Measurements from ENCODE around the gene ATG9B. TPM values are rescaled to one million over a fixed set of nuclear protein-coding genes. Genes with fewer than 3 reads are reported as not detected.
A peak's percentile ranks its signal among the peaks of the same experiment; 100 is the strongest.

ATG9B gene
- total and polyA plus RNA-seq, 10 donors: 0.66 to 3.8 (median 2.4) TPM

- peak overlapping the region; percentile 7 to 89 (median 77) for H3K27ac ChIP-seq
- DNase-seq: no peak
Measured at GRCh38 chr7:150992051-150992640, 32.1 kb downstream of the ATG9B start.

GRCh38 chr7:150990416-150991186 is 33.7 kb downstream of the ATG9B start, which contains the start of gene NOS3:
TSS of gene NOS3 (plus strand) at chr7:150991017. CDS start at chr7:150993804, 2,787 bp downstream.
- no peak within 1 kb of the TSS for H3K4me3 ChIP-seq
- H3K36me3 ChIP-seq: peaks cover 0 to 4% (median 0%) of the 10 kb centered on the region in 6 donors
- WGBS, 5 donors: 82 to 88% (median 84%) methylated on average over 12 of the region's 12 CpGs
- no peak for DNase-seq
- H3K9me3 ChIP-seq: peaks cover 0 to 21% (median 16%) of the 10 kb centered on the region in 8 donors
- peaks cover 14 to 87% (median 60%) of the 10 kb centered on the region in 6 donors for H3K4me1 ChIP-seq
- H3K27ac ChIP-seq: peak within 1 kb of the TSS; percentile 49 to 89 (median 83)
- intact Hi-C loops (cut with DNase I; ENCODE audit: low total_unique reads): no loop called here
- H3K27me3 ChIP-seq (replicated peaks in 1 of 7): peaks cover 0 to 45% (median 0%) of the 10 kb centered on the region in 7 donors
- TF ChIP-seq CTCF (IDR thresholded peaks at IDR 0.05 in 8 of 11, conservative IDR thresholded peaks at IDR 0.05 in 3 of 11) (no peak), POLR2A (IDR thresholded peaks at IDR 0.05) (no peak), POLR2AphosphoS5 (IDR thresholded peaks at IDR 0.05) (no peak)

More at GRCh38 chr7:150992051-150992640, 32.1 kb downstream of the ATG9B start:
- 70 to 88% (median 72%) methylated on average over 6 of the region's 6 CpGs for WGBS, 5 donors
- peaks cover 14 to 85% (median 63%) of the 10 kb centered on the region in 6 donors for H3K4me1 ChIP-seq
- TF ChIP-seq POLR2AphosphoS5 (IDR thresholded peaks at IDR 0.05) (no peak), CTCF (IDR thresholded peaks at IDR 0.05 in 8 of 11, conservative IDR thresholded peaks at IDR 0.05 in 3 of 11) (no peak), POLR2A (IDR thresholded peaks at IDR 0.05) (no peak)
- H3K27me3 ChIP-seq (replicated peaks in 1 of 7): peaks cover 0 to 41% (median 6%) of the 10 kb centered on the region in 7 donors
- intact Hi-C loops (cut with DNase I; ENCODE audit: low total_unique reads): no loop called here
- H3K4me3 ChIP-seq: no peak overlapping the region
- H3K9me3 ChIP-seq: peaks cover 0 to 21% (median 16%) of the 10 kb centered on the region in 8 donors
- H3K36me3 ChIP-seq: peaks cover 0 to 12% (median 0%) of the 10 kb centered on the region in 6 donors

DNA sequence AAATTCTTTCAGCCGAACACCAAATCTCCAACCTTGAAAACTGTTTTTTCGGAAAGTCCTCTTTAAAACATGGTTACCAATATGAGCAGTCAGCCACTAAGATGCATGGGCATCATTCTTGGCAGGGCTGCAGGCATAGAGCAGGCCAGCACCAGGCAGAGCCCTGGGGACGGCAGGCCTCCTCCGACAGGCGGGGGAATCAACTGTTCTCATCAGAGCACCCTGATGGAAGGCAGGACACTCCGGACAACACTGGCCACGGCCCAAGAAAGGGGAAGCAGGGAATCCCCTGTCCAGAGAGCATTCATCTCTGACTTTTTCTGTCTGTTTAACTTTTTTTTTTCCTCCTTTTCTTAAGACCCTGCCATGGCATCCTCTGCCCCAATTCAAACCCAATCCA is 34.8 kb downstream of the ATG9B start:
- peaks cover 0 to 21% (median 16%) of the 10 kb centered on the region in 8 donors for H3K9me3 ChIP-seq
- 34 to 76% (median 56%) methylated on average over 7 of the region's 7 CpGs for WGBS, 5 donors
- H3K36me3 ChIP-seq: no peaks in the 10 kb centered on the region
- TF ChIP-seq POLR2AphosphoS5 (IDR thresholded peaks at IDR 0.05) (no peak), CTCF (IDR thresholded peaks at IDR 0.05 in 8 of 11, conservative IDR thresholded peaks at IDR 0.05 in 3 of 11) (no peak), POLR2A (IDR thresholded peaks at IDR 0.05) (no peak)
- intact Hi-C loops (cut with DNase I; ENCODE audit: low total_unique reads): no loop called here
- DNase-seq: no peak
- H3K27ac ChIP-seq: peak overlapping the region; percentile 49 to 89 (median 83)
- H3K4me1 ChIP-seq: peaks cover 11 to 80% (median 54%) of the 10 kb centered on the region in 6 donors
- no peak overlapping the region for H3K4me3 ChIP-seq
- peaks cover 0 to 44% (median 0%) of the 10 kb centered on the region in 7 donors for H3K27me3 ChIP-seq (replicated peaks in 1 of 7)
